Measurements from ENCODE around the gene ANXA7.

DNA sequence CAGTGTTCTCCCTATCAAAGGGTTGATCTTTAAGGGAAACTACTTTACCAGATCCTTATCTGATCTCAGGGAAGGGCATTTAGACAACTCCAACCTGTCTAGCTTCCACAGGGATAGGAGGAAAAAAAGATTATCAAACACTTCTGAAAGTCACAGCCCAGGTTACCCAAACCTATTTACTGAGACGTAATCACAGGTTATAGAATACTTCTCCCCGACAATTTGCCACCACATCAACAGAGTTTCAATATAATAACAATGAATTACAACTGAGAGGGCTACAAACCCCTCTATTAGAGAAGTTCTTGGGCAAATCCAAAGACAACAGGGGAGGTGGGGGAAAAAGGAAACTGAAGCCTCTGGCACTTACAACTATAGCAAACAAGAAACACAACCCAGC is 81.5 kb downstream of the ANXA7 start:
- TF ChIP-seq EZH2 (IDR thresholded peaks at IDR 0.05; ENCODE audit: borderline replicate concordance, low read depth, low read length, severe bottlenecking), result no peak
- TF ChIP-seq, protein P1, sequence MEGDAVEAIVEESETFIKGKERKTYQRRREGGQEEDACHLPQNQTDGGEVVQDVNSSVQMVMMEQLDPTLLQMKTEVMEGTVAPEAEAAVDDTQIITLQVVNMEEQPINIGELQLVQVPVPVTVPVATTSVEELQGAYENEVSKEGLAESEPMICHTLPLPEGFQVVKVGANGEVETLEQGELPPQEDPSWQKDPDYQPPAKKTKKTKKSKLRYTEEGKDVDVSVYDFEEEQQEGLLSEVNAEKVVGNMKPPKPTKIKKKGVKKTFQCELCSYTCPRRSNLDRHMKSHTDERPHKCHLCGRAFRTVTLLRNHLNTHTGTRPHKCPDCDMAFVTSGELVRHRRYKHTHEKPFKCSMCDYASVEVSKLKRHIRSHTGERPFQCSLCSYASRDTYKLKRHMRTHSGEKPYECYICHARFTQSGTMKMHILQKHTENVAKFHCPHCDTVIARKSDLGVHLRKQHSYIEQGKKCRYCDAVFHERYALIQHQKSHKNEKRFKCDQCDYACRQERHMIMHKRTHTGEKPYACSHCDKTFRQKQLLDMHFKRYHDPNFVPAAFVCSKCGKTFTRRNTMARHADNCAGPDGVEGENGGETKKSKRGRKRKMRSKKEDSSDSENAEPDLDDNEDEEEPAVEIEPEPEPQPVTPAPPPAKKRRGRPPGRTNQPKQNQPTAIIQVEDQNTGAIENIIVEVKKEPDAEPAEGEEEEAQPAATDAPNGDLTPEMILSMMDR (IDR thresholded peaks at IDR 0.05; ENCODE audit: extremely low read depth in 1 of 2, insufficient read depth in 1 of 2, low read depth in 1 of 2, low read length in 2 of 2), result no peak
- TF ChIP-seq POLR2A (IDR thresholded peaks at IDR 0.05; ENCODE audit: low read depth, low read length), result no peak
- no peak for TF ChIP-seq POLR2AphosphoS5 (IDR thresholded peaks at IDR 0.05; ENCODE audit: insufficient read depth, low read depth, low read length)
- TF ChIP-seq, protein P2, sequence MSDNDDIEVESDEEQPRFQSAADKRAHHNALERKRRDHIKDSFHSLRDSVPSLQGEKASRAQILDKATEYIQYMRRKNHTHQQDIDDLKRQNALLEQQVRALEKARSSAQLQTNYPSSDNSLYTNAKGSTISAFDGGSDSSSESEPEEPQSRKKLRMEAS (IDR thresholded peaks at IDR 0.05; ENCODE audit: insufficient read depth, insufficient read length), result no peak

Data from endothelial cell of umbilical vein (primary cell).